Neural crest cell (in vitro differentiated cells): ENCODE data around the gene SP2. TPM values are rescaled to one million over a fixed set of nuclear protein-coding genes. Genes with fewer than 3 reads are reported as not detected.

Experiments used
- DNase-seq: peaks from one replicate; pipeline ENCODE4 v3.0.0; 2021; ENCODE audit warnings: low read depth, mixed read lengths, low spot score
- H3K27ac Mint-ChIP-seq: one replicate; pipeline ENCODE4 v1.8.0; 2021; ENCODE audit warnings: mild to moderate bottlenecking, mixed read lengths; ENCODE audit not compliant: unreplicated experiment
- H3K27me3 Mint-ChIP-seq: 2 replicates; pipeline ENCODE4 v1.8.0; 2021; ENCODE audit warnings: low read depth, mild to moderate bottlenecking, mixed read lengths
- H3K36me3 Mint-ChIP-seq: 2 replicates; pipeline ENCODE4 v1.8.0; 2021; ENCODE audit warnings: low read depth, mild to moderate bottlenecking, mixed read lengths
- H3K4me1 Mint-ChIP-seq: 2 replicates; pipeline ENCODE4 v1.8.0; 2021; ENCODE audit warnings: mixed read lengths
- H3K4me3 Mint-ChIP-seq: one replicate; pipeline ENCODE4 v1.8.0; 2021; ENCODE audit warnings: mild to moderate bottlenecking, mixed read lengths
- H3K9me3 Mint-ChIP-seq: 2 replicates; pipeline ENCODE4 v1.8.0; 2021; ENCODE audit warnings: mixed read lengths
- total RNA-seq: library from RNA; stranded (reverse); gene quantifications from 2 replicates; pipeline ENCODE4 v1.2.1, GENCODE V29; 2021
- TF ChIP-seq, protein P1 (sequence below): fragments of 200-600 bp; sonication (generic); conservative IDR thresholded peaks from 2 replicates; pipeline ENCODE4 v1.5.0; 2021; ENCODE audit warnings: antibody characterized with exemption, mild to moderate bottlenecking

Gene SP2
- total RNA-seq, 1 donor from 2014 or later, result 22.4 TPM

DNA sequence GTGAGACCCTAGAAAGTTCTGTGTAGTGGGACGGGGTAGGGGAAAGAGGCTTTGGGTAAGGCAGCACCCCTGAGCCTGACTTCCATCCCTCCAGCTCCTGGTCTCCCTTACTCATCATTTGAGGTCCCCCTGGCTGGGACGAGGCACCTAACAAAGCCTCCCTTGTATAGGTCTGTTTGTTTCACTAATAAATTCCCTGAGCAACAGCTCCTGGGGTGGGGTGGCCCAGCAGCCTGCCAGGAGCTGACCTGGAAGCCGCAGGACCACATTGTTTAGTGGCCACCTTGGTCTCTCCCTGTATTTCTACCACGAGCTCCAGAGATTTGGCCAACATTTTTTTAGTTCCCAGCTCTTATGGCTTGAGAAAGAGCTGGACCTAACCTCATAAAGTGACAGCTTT lies 54.4 kb downstream of the SP2 start:
- no peak for DNase-seq
- no peaks in the 10 kb centered on the region for H3K9me3 Mint-ChIP-seq
- H3K27ac Mint-ChIP-seq, result no peak overlapping the region
- H3K4me1 Mint-ChIP-seq, result peaks cover 19% of the 10 kb centered on the region
- TF ChIP-seq, protein P1, sequence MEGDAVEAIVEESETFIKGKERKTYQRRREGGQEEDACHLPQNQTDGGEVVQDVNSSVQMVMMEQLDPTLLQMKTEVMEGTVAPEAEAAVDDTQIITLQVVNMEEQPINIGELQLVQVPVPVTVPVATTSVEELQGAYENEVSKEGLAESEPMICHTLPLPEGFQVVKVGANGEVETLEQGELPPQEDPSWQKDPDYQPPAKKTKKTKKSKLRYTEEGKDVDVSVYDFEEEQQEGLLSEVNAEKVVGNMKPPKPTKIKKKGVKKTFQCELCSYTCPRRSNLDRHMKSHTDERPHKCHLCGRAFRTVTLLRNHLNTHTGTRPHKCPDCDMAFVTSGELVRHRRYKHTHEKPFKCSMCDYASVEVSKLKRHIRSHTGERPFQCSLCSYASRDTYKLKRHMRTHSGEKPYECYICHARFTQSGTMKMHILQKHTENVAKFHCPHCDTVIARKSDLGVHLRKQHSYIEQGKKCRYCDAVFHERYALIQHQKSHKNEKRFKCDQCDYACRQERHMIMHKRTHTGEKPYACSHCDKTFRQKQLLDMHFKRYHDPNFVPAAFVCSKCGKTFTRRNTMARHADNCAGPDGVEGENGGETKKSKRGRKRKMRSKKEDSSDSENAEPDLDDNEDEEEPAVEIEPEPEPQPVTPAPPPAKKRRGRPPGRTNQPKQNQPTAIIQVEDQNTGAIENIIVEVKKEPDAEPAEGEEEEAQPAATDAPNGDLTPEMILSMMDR, result no peak
- no peaks in the 10 kb centered on the region for H3K36me3 Mint-ChIP-seq
- no peaks in the 10 kb centered on the region for H3K27me3 Mint-ChIP-seq
- no peak overlapping the region for H3K4me3 Mint-ChIP-seq

DNA sequence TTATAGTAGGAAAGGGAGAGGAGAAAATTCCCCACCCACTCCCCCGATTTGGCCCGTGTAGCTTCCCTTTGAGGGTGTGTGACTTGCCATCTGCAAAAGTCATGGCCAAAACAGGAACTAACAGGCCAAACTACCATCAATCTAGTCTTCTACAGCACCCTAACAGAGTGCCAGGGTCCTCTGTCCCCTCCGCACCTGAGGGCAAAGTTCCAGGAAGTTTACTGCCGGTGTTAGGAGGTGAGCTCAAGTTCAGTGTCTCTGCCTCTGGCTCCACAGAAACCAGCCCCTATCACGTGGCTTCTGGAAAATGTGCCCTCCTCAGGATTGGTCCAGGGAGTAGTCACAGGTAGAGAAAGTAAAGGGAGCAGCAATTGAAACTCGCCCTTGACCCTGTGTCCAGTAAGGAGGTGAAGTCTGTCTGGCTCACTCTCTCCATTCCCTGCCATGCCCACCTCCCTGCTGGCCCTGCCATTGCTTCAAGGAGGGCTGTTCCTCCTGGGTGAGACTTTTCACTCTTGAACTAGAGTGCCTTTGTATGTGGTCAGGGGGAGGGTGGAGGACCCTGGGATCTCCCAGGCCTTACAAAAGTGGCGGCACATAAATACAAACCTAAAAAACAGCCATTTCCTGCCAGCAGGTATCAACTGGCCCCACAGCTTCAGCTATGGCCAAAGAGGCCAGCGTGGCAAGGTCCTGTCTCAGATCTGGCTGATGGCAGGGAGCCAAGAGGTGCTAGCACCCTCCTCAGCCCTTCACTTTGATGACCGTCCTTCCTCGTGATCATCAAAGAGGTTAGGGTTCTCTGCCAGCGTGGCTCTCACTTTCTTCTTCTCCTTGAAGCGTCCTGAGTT lies 56.4 kb downstream of the SP2 start:
- H3K9me3 Mint-ChIP-seq, result no peaks in the 10 kb centered on the region
- H3K36me3 Mint-ChIP-seq, result no peaks in the 10 kb centered on the region
- no peak overlapping the region for H3K27ac Mint-ChIP-seq
- peaks cover 19% of the 10 kb centered on the region for H3K4me1 Mint-ChIP-seq
- no peak for DNase-seq
- no peak overlapping the region for H3K4me3 Mint-ChIP-seq
- TF ChIP-seq, protein P1, result no peak
- no peaks in the 10 kb centered on the region for H3K27me3 Mint-ChIP-seq

DNA sequence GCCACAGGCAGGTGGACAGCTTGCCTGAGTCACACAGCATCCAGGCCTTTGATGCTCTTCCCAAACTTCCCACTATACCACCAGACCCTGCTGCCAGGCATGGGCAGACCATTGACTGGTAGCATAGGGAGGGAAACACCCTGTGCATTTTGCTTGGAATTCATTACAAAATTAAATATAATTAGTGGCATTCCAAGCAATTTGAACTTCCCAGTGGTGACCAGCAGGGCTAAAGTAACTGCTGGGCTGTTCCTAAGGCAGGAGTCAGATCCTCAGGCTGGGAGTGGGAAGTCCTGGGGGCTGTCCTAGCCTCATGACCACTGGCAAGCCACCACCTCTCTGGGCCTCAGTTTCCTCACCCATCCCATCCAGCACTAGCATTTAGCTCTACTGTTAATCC lies 57.9 kb downstream of the SP2 start:
- Mint-ChIP-seq H3K27ac (no peak overlapping the region), H3K27me3 (no peaks in the 10 kb centered on the region), H3K9me3 (no peaks in the 10 kb centered on the region), H3K36me3 (no peaks in the 10 kb centered on the region), H3K4me1 (peaks cover 17% of the 10 kb centered on the region), H3K4me3 (no peak overlapping the region)
- DNase-seq, result no peak
- TF ChIP-seq, protein P1, result peak; percentile 31

DNA sequence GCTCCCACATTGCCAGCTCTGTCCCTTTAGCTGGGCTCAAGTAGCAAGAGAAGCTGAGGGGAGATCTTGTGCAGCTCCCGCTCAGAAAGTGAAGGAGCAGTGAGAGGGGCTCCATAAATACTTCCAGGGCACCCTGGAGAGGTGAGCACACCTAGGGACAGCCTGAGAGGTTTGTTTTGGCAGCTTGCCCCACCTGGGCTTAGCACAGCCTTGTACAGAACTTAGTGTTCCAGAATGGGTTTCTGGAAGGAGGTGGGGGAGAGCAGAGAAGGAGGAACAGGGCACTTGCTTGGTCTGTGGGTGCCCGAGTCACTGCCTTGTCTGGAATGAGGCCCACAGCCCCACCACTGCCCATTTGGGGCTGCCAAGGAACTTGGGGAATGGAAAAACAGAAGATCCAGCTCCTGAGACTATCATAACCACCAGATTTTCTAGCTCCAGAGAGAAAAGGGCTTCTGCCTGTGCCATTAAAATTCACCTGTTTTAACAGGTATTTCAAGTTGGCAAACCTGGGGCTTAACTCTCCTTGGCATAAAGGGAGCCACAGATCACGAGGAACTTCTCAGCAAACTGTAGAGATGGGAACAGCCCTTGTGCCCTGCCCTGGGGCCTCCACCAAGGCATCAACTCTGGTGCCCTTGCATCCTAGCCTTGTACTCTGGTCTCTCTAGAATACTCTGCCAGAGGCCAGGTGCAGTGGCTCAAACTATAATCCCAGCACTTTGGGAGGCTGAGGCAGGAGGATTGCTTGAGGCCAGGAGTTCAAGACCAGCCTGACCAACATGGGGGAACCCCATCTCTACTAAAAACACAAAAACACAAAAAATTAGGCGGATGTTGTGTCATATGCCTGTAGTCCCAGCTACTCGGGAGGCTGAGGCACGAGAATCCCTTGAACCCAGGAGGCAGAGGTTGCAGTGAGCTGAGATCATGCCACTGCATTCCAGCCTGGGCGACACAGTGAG lies 59.7 kb downstream of the SP2 start:
- Mint-ChIP-seq H3K27ac (no peak overlapping the region), H3K9me3 (no peaks in the 10 kb centered on the region), H3K36me3 (no peaks in the 10 kb centered on the region), H3K4me1 (no peaks in the 10 kb centered on the region), H3K4me3 (no peak overlapping the region), H3K27me3 (peaks cover 4% of the 10 kb centered on the region)
- no peak for DNase-seq
- TF ChIP-seq, protein P1, result no peak

DNA sequence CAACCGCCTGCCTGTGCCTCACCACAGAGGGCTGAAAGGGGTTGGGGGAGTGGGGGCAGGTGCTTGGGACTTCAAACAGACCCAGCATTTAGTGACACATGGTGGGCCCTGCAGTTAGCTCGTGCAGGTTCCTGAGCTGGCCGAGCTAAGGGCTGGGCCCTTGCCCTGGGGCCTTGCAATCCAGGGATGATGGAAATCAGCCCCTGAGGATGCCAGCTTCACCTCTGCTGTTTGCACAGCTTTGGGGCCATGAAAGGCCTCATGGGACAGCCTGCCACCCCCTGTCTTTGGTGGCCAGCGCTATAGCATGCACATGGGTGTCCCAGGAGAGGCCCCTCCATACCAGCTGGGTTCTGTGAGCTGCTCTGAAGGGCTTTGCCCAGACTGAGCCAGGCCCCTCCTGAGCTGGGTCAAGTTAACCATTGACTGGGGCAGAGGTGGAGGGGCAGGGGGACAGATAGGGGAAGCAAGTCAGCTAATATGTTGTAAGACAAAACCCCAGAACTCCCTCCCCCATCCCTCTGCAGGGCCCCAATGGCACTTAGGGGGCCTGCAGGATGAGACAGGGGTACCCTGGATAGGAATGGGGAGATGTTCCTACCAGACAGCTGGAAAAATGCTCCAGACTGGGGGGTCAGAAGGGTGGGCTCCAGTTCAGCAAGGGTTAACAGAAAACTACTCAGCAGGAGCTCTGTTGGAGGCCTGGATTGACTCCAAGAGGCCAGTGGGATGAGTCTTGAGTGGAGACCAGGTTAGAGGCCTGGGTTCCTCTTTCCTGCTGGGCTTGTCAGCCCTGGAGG lies 61.0 kb downstream of the SP2 start:
- DNase-seq, result no peak
- H3K4me3 Mint-ChIP-seq, result no peak overlapping the region
- no peaks in the 10 kb centered on the region for H3K9me3 Mint-ChIP-seq
- no peak overlapping the region for H3K27ac Mint-ChIP-seq
- H3K4me1 Mint-ChIP-seq, result no peaks in the 10 kb centered on the region
- no peaks in the 10 kb centered on the region for H3K36me3 Mint-ChIP-seq
- TF ChIP-seq, protein P1, result no peak
- peaks cover 4% of the 10 kb centered on the region for H3K27me3 Mint-ChIP-seq
